ENCODE data around the gene TUBAL3. TPM values are rescaled to one million over a fixed set of nuclear protein-coding genes. Genes with fewer than 3 reads are reported as not detected.

TUBAL3 gene
- total RNA-seq, 4 donors from 2014 or later = 0.21 to 0.22 TPM; not detected in 2

DNA sequence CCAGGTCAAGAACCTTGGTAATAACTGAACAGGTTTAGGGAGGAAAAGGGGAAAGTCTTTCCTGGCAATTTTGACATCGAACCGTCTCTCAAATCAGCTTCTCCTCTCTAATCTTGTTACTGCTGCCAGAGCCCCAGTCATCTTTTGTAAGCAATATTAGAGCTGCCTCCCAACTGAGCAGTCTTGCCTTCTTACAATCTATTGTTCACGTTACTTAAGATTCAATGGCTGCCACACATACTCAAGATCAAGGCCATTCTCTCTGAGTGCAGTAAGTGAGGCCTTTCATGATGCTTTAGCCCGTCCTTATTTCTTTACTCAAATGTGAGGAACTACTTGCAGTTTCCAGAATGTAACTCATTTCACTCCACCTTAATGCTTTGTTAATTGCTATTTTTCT lies 20.1 kb upstream of the TUBAL3 start:
- no peak for DNase-seq (ENCODE audit: low spot score in 2 of 2)
- Histone ChIP-seq H3K27ac (peak overlapping the region in 1 of 4 donors; percentile 8), H3K27me3 (no peaks in the 10 kb centered on the region), H3K4me1 (peaks cover 0 to 23% (median 3%) of the 10 kb centered on the region in 4 donors), H3K36me3 (no peaks in the 10 kb centered on the region), H3K9me3 (no peaks in the 10 kb centered on the region), H3K4me3 (no peak overlapping the region)
- TF ChIP-seq, protein P1, sequence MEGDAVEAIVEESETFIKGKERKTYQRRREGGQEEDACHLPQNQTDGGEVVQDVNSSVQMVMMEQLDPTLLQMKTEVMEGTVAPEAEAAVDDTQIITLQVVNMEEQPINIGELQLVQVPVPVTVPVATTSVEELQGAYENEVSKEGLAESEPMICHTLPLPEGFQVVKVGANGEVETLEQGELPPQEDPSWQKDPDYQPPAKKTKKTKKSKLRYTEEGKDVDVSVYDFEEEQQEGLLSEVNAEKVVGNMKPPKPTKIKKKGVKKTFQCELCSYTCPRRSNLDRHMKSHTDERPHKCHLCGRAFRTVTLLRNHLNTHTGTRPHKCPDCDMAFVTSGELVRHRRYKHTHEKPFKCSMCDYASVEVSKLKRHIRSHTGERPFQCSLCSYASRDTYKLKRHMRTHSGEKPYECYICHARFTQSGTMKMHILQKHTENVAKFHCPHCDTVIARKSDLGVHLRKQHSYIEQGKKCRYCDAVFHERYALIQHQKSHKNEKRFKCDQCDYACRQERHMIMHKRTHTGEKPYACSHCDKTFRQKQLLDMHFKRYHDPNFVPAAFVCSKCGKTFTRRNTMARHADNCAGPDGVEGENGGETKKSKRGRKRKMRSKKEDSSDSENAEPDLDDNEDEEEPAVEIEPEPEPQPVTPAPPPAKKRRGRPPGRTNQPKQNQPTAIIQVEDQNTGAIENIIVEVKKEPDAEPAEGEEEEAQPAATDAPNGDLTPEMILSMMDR (IDR thresholded peaks at IDR 0.05) = no peak
- TF ChIP-seq POLR2A (IDR thresholded peaks at IDR 0.05) = no peak
- WGBS, 2 donors = 54 to 55% methylated on average over 4 of the region's 4 CpGs

DNA sequence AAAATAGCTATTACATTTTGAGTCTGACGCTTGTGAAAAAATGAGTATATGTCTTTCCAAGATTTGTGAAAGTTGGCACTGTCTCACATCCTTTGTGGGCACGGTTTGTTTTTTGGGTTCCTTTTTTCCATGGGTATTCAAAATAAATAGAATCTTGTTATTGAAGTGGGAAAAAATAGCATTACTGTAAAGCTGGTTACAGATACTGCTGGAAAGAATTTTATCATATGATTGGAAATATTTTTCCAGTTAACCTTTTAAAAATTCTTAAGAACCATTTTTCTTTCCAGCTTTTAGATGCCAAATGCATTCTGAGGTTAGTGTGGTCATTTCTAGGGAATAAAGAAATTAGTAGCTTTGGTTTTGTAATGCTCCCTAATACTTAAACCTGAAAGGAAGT lies 19.1 kb upstream of the TUBAL3 start:
- H3K27me3 ChIP-seq = no peaks in the 10 kb centered on the region
- H3K36me3 ChIP-seq = no peaks in the 10 kb centered on the region
- peaks cover 0 to 23% (median 3%) of the 10 kb centered on the region in 4 donors for H3K4me1 ChIP-seq
- no peak for DNase-seq (ENCODE audit: low spot score in 2 of 2)
- H3K27ac ChIP-seq = no peak overlapping the region
- TF ChIP-seq, protein P1 (IDR thresholded peaks at IDR 0.05) = no peak
- TF ChIP-seq POLR2A (IDR thresholded peaks at IDR 0.05) (no peak), EP300 (IDR thresholded peaks at IDR 0.05) (no peak)
- 3 to 11% methylated on average over 2 of the region's 2 CpGs for WGBS, 2 donors
- no peak overlapping the region for H3K4me3 ChIP-seq
- peaks cover 0 to 2% (median 0%) of the 10 kb centered on the region in 4 donors for H3K9me3 ChIP-seq

DNA sequence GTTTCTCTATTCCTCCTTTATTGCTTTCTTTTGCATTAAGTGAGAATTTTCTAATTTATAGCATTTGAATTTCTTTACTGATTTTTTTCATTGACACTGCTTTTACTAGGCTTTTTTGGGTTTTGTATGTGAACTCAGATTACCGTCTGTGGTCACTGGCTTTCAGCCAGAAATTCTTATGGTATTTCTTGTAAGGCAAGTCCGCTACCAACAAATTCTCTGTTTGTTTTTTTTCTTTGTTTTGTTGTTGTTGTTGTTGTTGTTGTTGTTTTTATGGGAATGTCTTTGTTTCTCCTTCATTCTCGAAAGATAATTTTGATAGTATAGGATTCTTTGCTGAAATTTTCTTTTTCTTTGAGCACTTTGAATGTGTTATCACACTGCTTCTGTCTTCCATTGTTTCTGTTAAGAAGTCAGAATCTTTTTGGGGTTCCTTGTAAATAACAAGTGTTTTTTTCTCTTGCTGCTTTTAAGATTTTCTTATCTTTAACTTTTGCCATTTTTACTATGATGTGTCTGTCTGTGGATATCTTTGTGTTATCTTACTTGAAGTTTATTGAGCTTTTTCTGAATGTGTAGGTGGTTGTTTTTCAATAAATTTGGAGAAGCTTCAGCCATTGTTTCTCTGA lies 15.0 kb upstream of the TUBAL3 start:
- peaks cover 0 to 16% (median 3%) of the 10 kb centered on the region in 4 donors for H3K4me1 ChIP-seq
- peaks cover 0 to 10% (median 2%) of the 10 kb centered on the region in 4 donors for H3K9me3 ChIP-seq
- H3K4me3 ChIP-seq = no peak overlapping the region
- no peak for DNase-seq (ENCODE audit: low spot score in 2 of 2)
- no peaks in the 10 kb centered on the region for H3K36me3 ChIP-seq
- 80 to 88% methylated on average over 3 of the region's 3 CpGs for WGBS, 2 donors
- no peak for TF ChIP-seq POLR2A (IDR thresholded peaks at IDR 0.05)
- TF ChIP-seq EP300 (IDR thresholded peaks at IDR 0.05) = no peak
- TF ChIP-seq, protein P1 (IDR thresholded peaks at IDR 0.05) = no peak
- no peak overlapping the region for H3K27ac ChIP-seq
- no peaks in the 10 kb centered on the region for H3K27me3 ChIP-seq

DNA sequence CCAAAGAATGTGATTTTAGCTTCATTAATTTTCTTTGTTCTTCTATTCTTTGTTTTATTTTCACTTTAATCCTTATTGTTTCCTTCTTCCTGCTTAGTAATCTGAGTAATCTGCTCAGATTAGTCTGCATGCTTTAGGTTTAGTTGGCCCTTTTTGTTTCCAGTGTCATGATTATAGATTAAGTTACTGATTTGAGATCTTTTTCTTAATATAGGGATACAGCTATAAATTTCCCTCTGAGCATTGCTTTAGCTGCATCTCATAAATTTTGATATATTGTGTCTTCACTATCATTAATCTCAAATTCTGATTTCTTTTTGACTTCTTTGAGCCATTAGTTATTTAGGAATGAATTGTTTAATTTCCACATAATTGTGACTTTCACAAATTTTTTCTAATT lies 14.0 kb upstream of the TUBAL3 start:
- Histone ChIP-seq H3K4me3 (no peak overlapping the region), H3K27ac (no peak overlapping the region), H3K36me3 (no peaks in the 10 kb centered on the region), H3K9me3 (peaks cover 0 to 10% (median 2%) of the 10 kb centered on the region in 4 donors), H3K4me1 (peaks cover 0 to 10% (median 3%) of the 10 kb centered on the region in 4 donors), H3K27me3 (no peaks in the 10 kb centered on the region)
- DNase-seq (ENCODE audit: low spot score in 2 of 2) = no peak
- TF ChIP-seq EP300 (IDR thresholded peaks at IDR 0.05) (no peak), POLR2A (IDR thresholded peaks at IDR 0.05) (no peak)
- TF ChIP-seq, protein P1 (IDR thresholded peaks at IDR 0.05) = no peak

DNA sequence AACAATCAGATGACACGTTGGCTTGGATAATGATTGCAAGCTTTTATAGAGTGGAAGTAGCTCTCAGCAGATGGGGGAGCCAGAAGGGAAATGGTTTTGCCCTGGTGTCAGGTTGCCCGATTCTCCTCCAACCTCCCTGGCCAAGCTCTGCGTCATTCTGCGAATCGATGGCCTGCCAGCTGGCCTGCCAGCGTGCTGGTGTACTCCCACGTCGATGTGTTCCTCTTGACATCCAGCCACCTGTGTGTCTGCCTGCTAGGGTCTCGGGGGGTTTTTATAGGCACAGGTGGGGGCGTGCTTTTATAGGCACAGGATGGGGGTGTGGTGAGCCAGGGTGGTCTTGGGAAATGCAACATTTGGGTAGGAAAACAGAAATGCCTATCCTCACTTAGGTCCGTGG lies 12.4 kb upstream of the TUBAL3 start:
- WGBS, 2 donors = 90% methylated on average over 11 of the region's 11 CpGs
- Histone ChIP-seq H3K4me1 (peaks cover 0 to 10% (median 4%) of the 10 kb centered on the region in 4 donors), H3K9me3 (peaks cover 0 to 10% (median 2%) of the 10 kb centered on the region in 4 donors), H3K36me3 (no peaks in the 10 kb centered on the region), H3K27me3 (no peaks in the 10 kb centered on the region), H3K27ac (no peak overlapping the region), H3K4me3 (no peak overlapping the region)
- TF ChIP-seq, protein P1 (IDR thresholded peaks at IDR 0.05) = no peak
- TF ChIP-seq POLR2A (IDR thresholded peaks at IDR 0.05) (no peak), EP300 (IDR thresholded peaks at IDR 0.05) (no peak)
- DNase-seq (ENCODE audit: low spot score in 2 of 2) = no peak
